Measurements from ENCODE around the gene ZBTB20.

The ZBTB20 gene

GRCh38 chr3:114447545-114447944, 699.5 kb downstream of the ZBTB20 start:
- no peak for DNase-seq (ENCODE audit: low read depth in 3 of 3)

- no peak for DNase-seq (ENCODE audit: low read depth in 3 of 3)
Measured at GRCh38 chr3:114446600-114446999, 700.5 kb downstream of the ZBTB20 start.

GRCh38 chr3:114445233-114445632, 701.9 kb downstream of the ZBTB20 start:
- no peak for DNase-seq (ENCODE audit: low read depth in 3 of 3)

GRCh38 chr3:114444216-114444615, 702.9 kb downstream of the ZBTB20 start:
- no peak for DNase-seq (ENCODE audit: low read depth in 3 of 3)

GRCh38 chr3:114442246-114442645, 704.8 kb downstream of the ZBTB20 start:
- no peak for DNase-seq (ENCODE audit: low read depth in 3 of 3)

GRCh38 chr3:114441386-114441785, 705.7 kb downstream of the ZBTB20 start:
- no peak for DNase-seq (ENCODE audit: low read depth in 3 of 3)

- DNase-seq (ENCODE audit: low read depth in 3 of 3), result no peak
Measured at GRCh38 chr3:114440700-114441099, 706.4 kb downstream of the ZBTB20 start.

GRCh38 chr3:114439284-114439683, 707.8 kb downstream of the ZBTB20 start:
- no peak for DNase-seq (ENCODE audit: low read depth in 3 of 3)

GRCh38 chr3:114437897-114438296, 709.2 kb downstream of the ZBTB20 start:
- no peak for DNase-seq (ENCODE audit: low read depth in 3 of 3)

- no peak for DNase-seq (ENCODE audit: low read depth in 3 of 3)
Measured at GRCh38 chr3:114436182-114436581, 710.9 kb downstream of the ZBTB20 start.

GRCh38 chr3:114435386-114436115, 711.5 kb downstream of the ZBTB20 start:
- DNase-seq (ENCODE audit: low read depth in 3 of 3), result no peak

- no peak for DNase-seq (ENCODE audit: low read depth in 3 of 3)
Measured at GRCh38 chr3:114432310-114432709, 714.8 kb downstream of the ZBTB20 start.

GRCh38 chr3:114428044-114428595, 719.0 kb downstream of the ZBTB20 start:
- DNase-seq (ENCODE audit: low read depth in 3 of 3), result no peak

- no peak for DNase-seq (ENCODE audit: low read depth in 3 of 3)
Measured at GRCh38 chr3:114427285-114428043, 719.6 kb downstream of the ZBTB20 start.

- no peak for DNase-seq (ENCODE audit: low read depth in 3 of 3)
Measured at GRCh38 chr3:114424337-114424736, 722.8 kb downstream of the ZBTB20 start.

- DNase-seq (ENCODE audit: low read depth in 3 of 3), result no peak
Measured at GRCh38 chr3:114421204-114421603, 725.9 kb downstream of the ZBTB20 start.

GRCh38 chr3:114420072-114420471, 727.0 kb downstream of the ZBTB20 start:
- DNase-seq (ENCODE audit: low read depth in 3 of 3), result no peak

GRCh38 chr3:114418724-114419543, 728.2 kb downstream of the ZBTB20 start:
- DNase-seq (ENCODE audit: low read depth in 3 of 3), result no peak

- no peak for DNase-seq (ENCODE audit: low read depth in 3 of 3)
Measured at GRCh38 chr3:114418107-114418506, 729.0 kb downstream of the ZBTB20 start.

GRCh38 chr3:114417675-114418074, 729.4 kb downstream of the ZBTB20 start:
- DNase-seq (ENCODE audit: low read depth in 3 of 3), result no peak

- DNase-seq (ENCODE audit: low read depth in 3 of 3), result no peak
Measured at GRCh38 chr3:114417265-114417664, 729.8 kb downstream of the ZBTB20 start.

Measured in stimulated activated CD4-positive, alpha-beta T cell treated with anti-CD3 and anti-CD28 coated beads, TNF-alpha, amount 100 ng/mL, for 4 hours (primary cell).